HG02973 (cell line): ENCODE data around the gene SORL1-AS1.
"Not testable (repeated sequence)": the region's sequence is repeated elsewhere in the genome, so short reads cannot be mapped to it uniquely, and the experiment has no call there.

Experiments
- ATAC-seq: cut with Tn5 transposase; IDR thresholded peaks from one replicate; pipeline ENCODE4 v1.9.1; 2021; ENCODE audit warnings: moderate library complexity; ENCODE audit not compliant: unreplicated experiment

SORL1-AS1 gene

GRCh38 chr11:121431820-121432526 is 20.8 kb downstream of the SORL1-AS1 start:
- ATAC-seq: no peak

GRCh38 chr11:121429556-121429955 is 23.2 kb downstream of the SORL1-AS1 start:
- no peak for ATAC-seq

GRCh38 chr11:121427400-121427744 is 25.4 kb downstream of the SORL1-AS1 start:
- no peak for ATAC-seq

- ATAC-seq: no peak
Measured at GRCh38 chr11:121426476-121427399, 26.0 kb downstream of the SORL1-AS1 start.

GRCh38 chr11:121425828-121426227 is 26.9 kb downstream of the SORL1-AS1 start:
- no peak for ATAC-seq

GRCh38 chr11:121422675-121423074 is 30.1 kb downstream of the SORL1-AS1 start:
- no peak for ATAC-seq

GRCh38 chr11:121421149-121421901 is 31.4 kb downstream of the SORL1-AS1 start:
- no peak for ATAC-seq

- ATAC-seq: no peak
Measured at GRCh38 chr11:121420398-121420797, 32.4 kb downstream of the SORL1-AS1 start.

GRCh38 chr11:121419836-121420235 is 32.9 kb downstream of the SORL1-AS1 start:
- no peak for ATAC-seq

- ATAC-seq: no peak
Measured at GRCh38 chr11:121418625-121419114, 34.1 kb downstream of the SORL1-AS1 start.

GRCh38 chr11:121417607-121418006 is 35.2 kb downstream of the SORL1-AS1 start:
- no peak for ATAC-seq

- peak; percentile 46 for ATAC-seq
Measured at GRCh38 chr11:121417055-121417551, 35.7 kb downstream of the SORL1-AS1 start.

GRCh38 chr11:121415856-121416255 is 36.9 kb downstream of the SORL1-AS1 start:
- ATAC-seq: no peak

GRCh38 chr11:121414141-121414913 is 38.4 kb downstream of the SORL1-AS1 start:
- no peak for ATAC-seq

GRCh38 chr11:121412711-121413415 is 39.9 kb downstream of the SORL1-AS1 start:
- no peak for ATAC-seq

GRCh38 chr11:121412000-121412587 is 40.7 kb downstream of the SORL1-AS1 start:
- no peak for ATAC-seq

GRCh38 chr11:121411330-121411729 is 41.4 kb downstream of the SORL1-AS1 start:
- not testable (repeated sequence) for ATAC-seq

GRCh38 chr11:121410041-121410440 is 42.7 kb downstream of the SORL1-AS1 start:
- not testable (repeated sequence) for ATAC-seq

GRCh38 chr11:121408830-121409229 is 43.9 kb downstream of the SORL1-AS1 start:
- ATAC-seq: no peak
